B cell (primary cell): Measurements from ENCODE around the gene DLK2. TPM values are rescaled to one million over a fixed set of nuclear protein-coding genes. Genes with fewer than 3 reads are reported as not detected.
"Not testable (repeated sequence)": the region's sequence is repeated elsewhere in the genome, so short reads cannot be mapped to it uniquely, and the experiment has no call there.

Experiments used
- ATAC-seq: fragments of 200-7000 bp; cut with Tn5 transposase; one replicate; pipeline ENCODE4 v1.10.0; 2021; ENCODE audit warnings: low read depth, mild to moderate bottlenecking, moderate number of reproducible peaks, moderate library complexity
- CTCF ChIA-PET: fragments of 350-600 bp; sonication (Branson Sonifier 250); formaldehyde crosslinking; loops from one replicate; lab custom pipeline; 2021; ENCODE audit warnings: antibody characterized with exemption, inconsistent platforms; lab: Charles Lee
- POLR2A ChIA-PET: fragments of 350-600 bp; sonication (Branson Sonifier 250); formaldehyde crosslinking; loops from one replicate; lab custom pipeline; 2021; ENCODE audit warnings: antibody characterized with exemption; lab: Charles Lee
- DNase-seq: peaks from one replicate; pipeline ENCODE4 v3.0.0; 2013
- H2AFZ ChIP-seq: 2 replicates; pipeline ENCODE4 v1.6.1; 2012; ENCODE audit warnings: mild to moderate bottlenecking, low read depth, low read length; ENCODE audit not compliant: insufficient read depth, poor library complexity, severe bottlenecking
- H3K27ac ChIP-seq, 2 donors: 1 replicate in 1 of 2; 2 replicates in 1 of 2; pipeline ENCODE4 v1.5.1; 2012 to 2013; ENCODE audit warnings: low read length in 2 of 2, mild to moderate bottlenecking in 2 of 2, moderate library complexity in 1 of 2
- H3K27me3 ChIP-seq, 4 experiments: fragments of 200-600 bp in 1 of 4; sonication (generic) in 1 of 4; replicated peaks in 1 of 4; 1 replicate in 2 of 4; 2 replicates in 2 of 4; pipeline versions ENCODE4 v1.6.1 to v1.7.0; 2013 to 2016; ENCODE audit warnings: low read length in 3 of 4, mild to moderate bottlenecking in 2 of 4, mixed read lengths in 1 of 4, moderate library complexity in 1 of 4; ENCODE audit not compliant: insufficient read depth in 4 of 4, control insufficient read depth in 3 of 4; ENCODE audit errors: control extremely low read depth in 1 of 4
- H3K36me3 ChIP-seq, 2 experiments: replicated peaks in 1 of 2; 1 replicate in 1 of 2; 2 replicates in 1 of 2; pipeline versions ENCODE4 v1.6.1 to v1.7.1; 2013; ENCODE audit warnings: low read length in 1 of 2; ENCODE audit not compliant: insufficient read depth in 2 of 2, control insufficient read depth in 1 of 2; ENCODE audit errors: control extremely low read depth in 1 of 2, extremely low read depth in 1 of 2
- H3K4me1 ChIP-seq, 2 donors: fragments of 200-600 bp in 1 of 2; sonication (generic) in 1 of 2; 1 replicate in 1 of 2; 2 replicates in 1 of 2; pipeline versions ENCODE4 v1.5.1 to v1.6.1; 2013 to 2017; ENCODE audit warnings: low read length in 2 of 2; ENCODE audit not compliant: control insufficient read depth in 2 of 2, insufficient read depth in 2 of 2
- H3K4me2 ChIP-seq: replicated peaks from 2 replicates; pipeline ENCODE3; 2012; ENCODE audit warnings: mild to moderate bottlenecking, low read depth, low read length; ENCODE audit not compliant: poor library complexity, severe bottlenecking
- H3K4me3 ChIP-seq, 5 experiments: fragments of 200-600 bp in 1 of 5; sonication (generic) in 1 of 5; 1 replicate in 3 of 5; 2 replicates in 2 of 5; pipeline versions ENCODE4 v1.5.1 to v1.7.0; 2011 to 2016; ENCODE audit warnings: low read length in 4 of 5, mild to moderate bottlenecking in 4 of 5, low read depth in 2 of 5, control low read depth in 1 of 5, moderate library complexity in 1 of 5; ENCODE audit not compliant: insufficient read depth in 1 of 5; ENCODE audit errors: control extremely low read depth in 1 of 5, extremely low read depth in 1 of 5
- H3K79me2 ChIP-seq: fragments of 200-600 bp; sonication (generic); one replicate; pipeline ENCODE4 v1.6.0; 2016; ENCODE audit warnings: low read length; ENCODE audit not compliant: control insufficient read depth, insufficient read depth
- H3K9ac ChIP-seq: fragments of 200-600 bp; sonication (generic); 2 replicates; pipeline ENCODE4 v1.6.1; 2017; ENCODE audit warnings: mild to moderate bottlenecking, low read length, moderate library complexity
- H3K9me3 ChIP-seq, 3 donors: one replicate each; pipeline versions ENCODE4 v1.6.1 to v1.7.1; 2013; ENCODE audit warnings: low read length in 2 of 3; ENCODE audit not compliant: control insufficient read depth in 2 of 3, insufficient read depth in 1 of 3; ENCODE audit errors: control extremely low read depth in 1 of 3
- H4K20me1 ChIP-seq: 2 replicates; pipeline ENCODE4 v1.6.0; 2012; ENCODE audit warnings: mild to moderate bottlenecking, low read length; ENCODE audit not compliant: insufficient read depth, control insufficient read depth, poor library complexity, severe bottlenecking
- H3K27ac Mint-ChIP-seq: one replicate; pipeline ENCODE4 v1.8.0; 2021; ENCODE audit warnings: mixed read lengths
- H3K27me3 Mint-ChIP-seq: one replicate; pipeline ENCODE4 v1.8.0; 2021; ENCODE audit warnings: mixed read lengths
- H3K4me1 Mint-ChIP-seq: one replicate; pipeline ENCODE4 v1.8.0; 2021; ENCODE audit warnings: mixed read lengths
- H3K4me3 Mint-ChIP-seq: one replicate; pipeline ENCODE4 v1.8.0; 2021; ENCODE audit warnings: mixed read lengths
- H3K9me3 Mint-ChIP-seq: one replicate; pipeline ENCODE4 v1.8.0; 2022; ENCODE audit warnings: mixed read lengths; ENCODE audit not compliant: insufficient read depth
- EZH2 ChIP-seq: IDR thresholded peaks from 2 replicates; pipeline ENCODE4 v1.6.1; 2012; ENCODE audit warnings: borderline replicate concordance, low read depth, mild to moderate bottlenecking, moderate library complexity, low read length; ENCODE audit not compliant: insufficient read depth, poor library complexity, severe bottlenecking
- WGBS: methylation state at CpG from one replicate; pipeline ENCODE4 v1.1.5; 2013; ENCODE audit warnings: missing lambda C conversion rate; ENCODE audit not compliant: insufficient coverage; 5-methylcytosine and 5-hydroxymethylcytosine counted together
- intact Hi-C: fragments of 100-400 bp; cut with micrococcal nuclease; formaldehyde crosslinking; loops from one replicate; pipeline ENCODE4 v1.10.0; 2022
- polyA plus RNA-seq: library from polyadenylated mRNA; depleted of rRNA; stranded (reverse); fragments of >200 nt; gene quantifications from 2 replicates; pipeline ENCODE4 v1.2.3, GENCODE V29; 2012
- total RNA-seq, 2 donors: library from RNA; stranded (reverse); fragments of 120-200 nt in 1 of 2; gene quantifications; 1 replicate in 1 of 2; 2 replicates in 1 of 2; pipeline versions ENCODE4 v1.2.3 to v1.2.4, GENCODE V29; 2013 to 2022
- TF ChIP-seq, protein P1 (sequence below): fragments of 200-600 bp; IDR thresholded peaks from one replicate; pipeline ENCODE4 v1.8.0; 2022; ENCODE audit warnings: antibody characterized with exemption, mild to moderate bottlenecking

Gene DLK2
- total and polyA plus RNA-seq, 2 donors (not counting 1 experiment from before 2014, with no cell fraction given): 0.34 TPM; not detected in 1

DNA sequence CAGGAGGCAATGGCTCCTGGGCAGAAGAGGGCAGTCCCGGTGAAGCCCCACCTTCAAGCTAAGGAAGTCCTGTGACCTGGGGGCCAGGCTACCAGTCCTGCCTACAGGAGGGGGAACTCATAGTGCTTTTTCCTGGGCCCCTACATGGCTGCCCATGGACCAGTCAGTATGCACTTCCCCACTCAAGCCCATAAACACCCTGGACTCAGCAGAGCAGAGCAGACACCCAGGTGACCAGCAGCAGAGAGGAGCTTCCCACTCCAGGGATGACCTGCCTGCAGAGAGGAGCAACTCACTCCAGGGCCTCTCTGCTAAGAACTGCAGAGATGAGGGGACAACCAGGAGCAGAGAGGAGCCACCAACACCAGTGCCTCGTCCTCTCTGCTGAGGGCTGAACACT lies 42.3 kb downstream of the DLK2 start:
- Histone ChIP-seq H3K79me2 (no peaks in the 10 kb centered on the region), H3K27ac (no peak overlapping the region), H3K27me3 (peaks cover 0 to 6% (median 0%) of the 10 kb centered on the region in 4 experiments), H3K9ac (no peak overlapping the region), H3K4me1 (no peaks in the 10 kb centered on the region), H3K4me3 (no peak overlapping the region), H3K4me2 (no peak overlapping the region), H3K9me3 (peaks cover 0 to 15% (median 6%) of the 10 kb centered on the region in 3 donors), H4K20me1 (no peaks in the 10 kb centered on the region), H2AFZ (no peak overlapping the region), H3K36me3 (no peaks in the 10 kb centered on the region)
- Mint-ChIP-seq H3K27me3 (peaks cover 12% of the 10 kb centered on the region), H3K27ac (no peak overlapping the region), H3K9me3 (no peaks in the 10 kb centered on the region), H3K4me1 (no peaks in the 10 kb centered on the region), H3K4me3 (no peak overlapping the region)
- TF ChIP-seq EZH2: no peak
- TF ChIP-seq, protein P1, sequence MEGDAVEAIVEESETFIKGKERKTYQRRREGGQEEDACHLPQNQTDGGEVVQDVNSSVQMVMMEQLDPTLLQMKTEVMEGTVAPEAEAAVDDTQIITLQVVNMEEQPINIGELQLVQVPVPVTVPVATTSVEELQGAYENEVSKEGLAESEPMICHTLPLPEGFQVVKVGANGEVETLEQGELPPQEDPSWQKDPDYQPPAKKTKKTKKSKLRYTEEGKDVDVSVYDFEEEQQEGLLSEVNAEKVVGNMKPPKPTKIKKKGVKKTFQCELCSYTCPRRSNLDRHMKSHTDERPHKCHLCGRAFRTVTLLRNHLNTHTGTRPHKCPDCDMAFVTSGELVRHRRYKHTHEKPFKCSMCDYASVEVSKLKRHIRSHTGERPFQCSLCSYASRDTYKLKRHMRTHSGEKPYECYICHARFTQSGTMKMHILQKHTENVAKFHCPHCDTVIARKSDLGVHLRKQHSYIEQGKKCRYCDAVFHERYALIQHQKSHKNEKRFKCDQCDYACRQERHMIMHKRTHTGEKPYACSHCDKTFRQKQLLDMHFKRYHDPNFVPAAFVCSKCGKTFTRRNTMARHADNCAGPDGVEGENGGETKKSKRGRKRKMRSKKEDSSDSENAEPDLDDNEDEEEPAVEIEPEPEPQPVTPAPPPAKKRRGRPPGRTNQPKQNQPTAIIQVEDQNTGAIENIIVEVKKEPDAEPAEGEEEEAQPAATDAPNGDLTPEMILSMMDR: no peak
- ChIA-PET CTCF (interaction anchor here (1.8 kb wide), 1 partner anchor 15 kb away, joined by 8 read pairs; no protein-coding TSS in a partner anchor), POLR2A (no interaction called here)
- WGBS: 100% methylated on average over 2 of the region's 2 CpGs
- no peak for DNase-seq
- no peak for ATAC-seq
- intact Hi-C loops: no loop called here

DNA sequence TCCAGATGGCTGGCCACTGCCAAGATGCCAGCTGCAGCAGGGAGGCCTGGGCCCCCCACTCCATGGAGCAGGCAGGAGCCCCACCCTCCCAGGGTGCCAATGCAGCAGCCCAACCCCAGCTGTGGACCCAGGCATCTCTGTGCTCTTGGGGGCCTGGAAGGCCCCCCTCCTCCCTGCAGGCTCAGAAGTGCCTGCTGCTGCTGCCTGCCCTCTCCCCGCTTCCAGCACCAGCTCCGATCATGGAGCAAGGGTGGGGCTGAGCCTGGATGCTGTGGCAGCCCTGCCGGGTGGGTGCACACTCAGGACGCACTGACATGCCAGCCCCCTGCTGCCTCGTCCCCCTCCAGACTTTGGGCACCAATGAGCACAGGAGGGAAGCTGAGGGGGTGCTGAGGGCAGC lies 42.8 kb downstream of the DLK2 start:
- no peaks in the 10 kb centered on the region for H4K20me1 ChIP-seq
- TF ChIP-seq, protein P1: no peak
- no peak for TF ChIP-seq EZH2

DNA sequence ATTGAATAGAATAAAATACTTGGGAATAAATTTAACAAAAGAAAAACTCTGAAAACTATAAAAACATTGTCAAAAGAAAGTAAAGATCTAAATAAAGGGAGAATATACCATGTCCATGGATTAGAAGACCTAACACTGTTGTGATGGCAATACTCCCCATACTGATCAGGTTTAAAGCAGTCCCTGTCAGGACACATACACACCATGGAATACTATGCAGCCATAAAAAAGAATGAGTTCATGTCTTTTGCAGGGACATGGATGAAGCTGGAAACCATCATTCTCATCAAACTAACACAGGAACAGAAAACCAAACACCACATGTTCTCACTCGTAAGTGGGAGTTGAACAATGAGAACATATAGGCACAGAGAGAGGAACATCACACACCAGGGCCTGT lies 44.6 kb downstream of the DLK2 start:
- H3K4me1 ChIP-seq, H3K27ac Mint-ChIP-seq, H4K20me1 ChIP-seq, H3K4me3 ChIP-seq, CTCF ChIA-PET, intact Hi-C loops, H2AFZ ChIP-seq, H3K9me3 Mint-ChIP-seq, H3K27me3 ChIP-seq, POLR2A ChIA-PET, H3K9ac ChIP-seq, H3K4me1 Mint-ChIP-seq, DNase-seq, H3K27ac ChIP-seq, H3K4me2 ChIP-seq, ATAC-seq, H3K4me3 Mint-ChIP-seq, H3K36me3 ChIP-seq, H3K79me2 ChIP-seq: not testable (repeated sequence)
- H3K9me3 ChIP-seq: peaks cover 0 to 15% (median 6%) of the 10 kb centered on the region in 3 donors
- no CpG with 5 or more reads among the region's 1 CpG for WGBS
- peaks cover 13% of the 10 kb centered on the region for H3K27me3 Mint-ChIP-seq

More for the DNA sequence above, 42.8 kb downstream of the DLK2 start:
- Mint-ChIP-seq H3K27me3 (peaks cover 13% of the 10 kb centered on the region), H3K4me1 (no peaks in the 10 kb centered on the region), H3K4me3 (no peak overlapping the region), H3K9me3 (no peaks in the 10 kb centered on the region), H3K27ac (no peak overlapping the region)
- H3K27ac ChIP-seq: no peak overlapping the region
- no peaks in the 10 kb centered on the region for H3K4me1 ChIP-seq
- CTCF ChIA-PET: no interaction called here
- H3K4me2 ChIP-seq: no peak overlapping the region
- ATAC-seq (no peak), DNase-seq (no peak)
- H3K79me2 ChIP-seq: no peaks in the 10 kb centered on the region
- no peak overlapping the region for H2AFZ ChIP-seq
- intact Hi-C loops: no loop called here
- POLR2A ChIA-PET: no interaction called here
- no peak overlapping the region for H3K4me3 ChIP-seq
- H3K36me3 ChIP-seq: no peaks in the 10 kb centered on the region
- no peak overlapping the region for H3K9ac ChIP-seq
- whole genome bisulfite sequencing: 87% methylated on average over 5 of the region's 5 CpGs
- peaks cover 0 to 15% (median 6%) of the 10 kb centered on the region in 3 donors for H3K9me3 ChIP-seq
- peaks cover 0 to 6% (median 0%) of the 10 kb centered on the region in 4 experiments for H3K27me3 ChIP-seq
